T-cell (primary cell): Measurements from ENCODE around the gene ADD2. TPM values are rescaled to one million over a fixed set of nuclear protein-coding genes. Genes with fewer than 3 reads are reported as not detected.

Experiments used
- ATAC-seq, 4 experiments: fragments of 200-7000 bp in 3 of 4; fragments of 150-1000 bp in 1 of 4; cut with Tn5 transposase; replicated peaks in 1 of 4; 1 replicate in 3 of 4; 2 replicates in 1 of 4; pipeline ENCODE4 v1.10.0; 2021; ENCODE audit warnings: moderate library complexity in 3 of 4, mild to moderate bottlenecking in 2 of 4, moderate number of reproducible peaks in 1 of 4
- CTCF ChIA-PET, 2 donors: fragments of 300-600 bp; sonication (Branson Sonifier 250); formaldehyde crosslinking; loops; one replicate each; lab custom pipeline; 2022; ENCODE audit warnings: antibody characterized with exemption in 2 of 2; lab: Charles Lee
- POLR2A ChIA-PET, 2 donors: fragments of 300-600 bp; sonication (Branson Sonifier 250); formaldehyde crosslinking; loops; one replicate each; lab custom pipeline; 2022; ENCODE audit warnings: antibody characterized with exemption in 2 of 2; lab: Charles Lee
- DNase-seq, 35 experiments: peaks; one replicate each; pipeline versions ENCODE4 v3.0.0 to v3.0.0-alpha.2; 2013 to 2023
- H3K27ac ChIP-seq: one replicate; pipeline ENCODE4 v1.5.1; 2013; ENCODE audit warnings: low read length
- H3K27me3 ChIP-seq, 2 experiments: replicated peaks in 1 of 2; 1 replicate in 1 of 2; 2 replicates in 1 of 2; pipeline versions ENCODE4 v1.6.1 to v1.7.0; 2013; ENCODE audit warnings: low read length in 1 of 2, mixed read lengths in 1 of 2; ENCODE audit not compliant: control insufficient read depth in 2 of 2, insufficient read depth in 2 of 2; ENCODE audit errors: extremely low read depth in 1 of 2
- H3K36me3 ChIP-seq, 2 donors: 1 replicate in 1 of 2; 2 replicates in 1 of 2; pipeline versions ENCODE4 v1.6.1 to v1.7.0; 2013; ENCODE audit warnings: low read length in 1 of 2; ENCODE audit not compliant: control insufficient read depth in 2 of 2, insufficient read depth in 1 of 2; ENCODE audit errors: extremely low read depth in 1 of 2
- H3K4me1 ChIP-seq, 2 experiments: 1 replicate in 1 of 2; 2 replicates in 1 of 2; pipeline versions ENCODE4 v1.6.1 to v1.7.0; 2013; ENCODE audit warnings: low read length in 2 of 2, mixed read lengths in 1 of 2; ENCODE audit not compliant: insufficient read depth in 2 of 2, control insufficient read depth in 1 of 2; ENCODE audit errors: extremely low read depth in 1 of 2
- H3K4me3 ChIP-seq, 2 donors: 1 replicate in 1 of 2; 2 replicates in 1 of 2; pipeline versions ENCODE4 v1.5.1 to v1.7.0; 2013; ENCODE audit warnings: mild to moderate bottlenecking in 2 of 2, low read length in 1 of 2, moderate library complexity in 1 of 2; ENCODE audit not compliant: control insufficient read depth in 1 of 2; ENCODE audit errors: extremely low read depth in 1 of 2
- H3K9me3 ChIP-seq: 2 replicates; pipeline ENCODE4 v1.7.0; 2013
- H3K27ac Mint-ChIP-seq, 2 donors: one replicate each; pipeline ENCODE4 v1.8.0; 2020 to 2021; ENCODE audit warnings: mild to moderate bottlenecking in 2 of 2, mixed read lengths in 2 of 2
- H3K27me3 Mint-ChIP-seq, 2 donors: one replicate each; pipeline ENCODE4 v1.8.0; 2021 to 2022; ENCODE audit warnings: mixed read lengths in 2 of 2
- H3K36me3 Mint-ChIP-seq: one replicate; pipeline ENCODE4 v1.8.0; 2021; ENCODE audit warnings: mixed read lengths
- H3K4me1 Mint-ChIP-seq, 3 donors: one replicate each; pipeline ENCODE4 v1.8.0; 2020 to 2022; ENCODE audit warnings: mixed read lengths in 3 of 3, mild to moderate bottlenecking in 1 of 3
- H3K4me3 Mint-ChIP-seq, 3 donors: one replicate each; pipeline ENCODE4 v1.8.0; 2020 to 2022; ENCODE audit warnings: mild to moderate bottlenecking in 3 of 3, mixed read lengths in 3 of 3, moderate library complexity in 3 of 3
- H3K9me3 Mint-ChIP-seq, 3 donors: one replicate each; pipeline ENCODE4 v1.8.0; 2020 to 2022; ENCODE audit warnings: mixed read lengths in 3 of 3
- WGBS: methylation state at CpG from one replicate; pipeline ENCODE4 v1.1.5; 2013; ENCODE audit warnings: missing lambda C conversion rate; ENCODE audit not compliant: insufficient coverage; 5-methylcytosine and 5-hydroxymethylcytosine counted together
- total RNA-seq, 35 experiments: library from RNA in 6 of 35; stranded (reverse) in 6 of 35; fragments of 120-200 nt in 1 of 35; gene quantifications; one replicate each; pipeline versions ENCODE4 v1.2.1 to v1.2.4 and lab custom pipeline; 2013 to 2026

The ADD2 gene
- total RNA-seq, 5 donors from 2014 or later (not counting 1 experiment from before 2014, with no cell fraction given), result 4.7 to 7.9 (median 7.1) TPM

- ChIA-PET POLR2A (interaction anchor here in 1 of 2 donors (0.6 kb wide), 1 partner anchor 66 kb away, joined by 3 read pairs; no protein-coding TSS in a partner anchor), CTCF (no interaction called here)
- Mint-ChIP-seq H3K4me3 (no peak overlapping the region), H3K27ac (no peak overlapping the region), H3K27me3 (peaks cover 7 to 23% of the 10 kb centered on the region in 2 donors), H3K9me3 (no peaks in the 10 kb centered on the region), H3K4me1 (no peaks in the 10 kb centered on the region), H3K36me3 (no peaks in the 10 kb centered on the region)
- Histone ChIP-seq H3K27ac (no peak overlapping the region), H3K4me1 (no peaks in the 10 kb centered on the region), H3K27me3 (peaks cover 5 to 11% of the 10 kb centered on the region in 2 experiments), H3K4me3 (no peak overlapping the region), H3K9me3 (no peaks in the 10 kb centered on the region), H3K36me3 (no peaks in the 10 kb centered on the region)
- WGBS, result 81% methylated on average over 3 of the region's 7 CpGs
- DNase-seq (no peak), ATAC-seq (no peak)
These were observed 10.0 kb downstream of the ADD2 start for GRCh38 chr2:70757966-70758365.

GRCh38 chr2:70757360-70757759 is 10.6 kb downstream of the ADD2 start:
- Histone ChIP-seq H3K36me3 (no peaks in the 10 kb centered on the region), H3K4me1 (no peaks in the 10 kb centered on the region), H3K9me3 (no peaks in the 10 kb centered on the region), H3K27me3 (peaks cover 5 to 11% of the 10 kb centered on the region in 2 experiments), H3K27ac (no peak overlapping the region), H3K4me3 (no peak overlapping the region)
- ChIA-PET POLR2A (no interaction called here), CTCF (no interaction called here)
- no peak for DNase-seq
- WGBS, result 95% methylated on average over 4 of the region's 4 CpGs
- Mint-ChIP-seq H3K4me1 (no peaks in the 10 kb centered on the region), H3K36me3 (no peaks in the 10 kb centered on the region), H3K9me3 (no peaks in the 10 kb centered on the region), H3K27ac (no peak overlapping the region), H3K27me3 (peaks cover 7 to 23% of the 10 kb centered on the region in 2 donors), H3K4me3 (no peak overlapping the region)
- ATAC-seq, result no peak

- Histone ChIP-seq H3K4me3 (no peak overlapping the region), H3K27ac (no peak overlapping the region), H3K27me3 (peaks cover 5 to 11% of the 10 kb centered on the region in 2 experiments), H3K9me3 (no peaks in the 10 kb centered on the region), H3K36me3 (no peaks in the 10 kb centered on the region), H3K4me1 (no peaks in the 10 kb centered on the region)
- Mint-ChIP-seq H3K27ac (no peak overlapping the region), H3K4me1 (no peaks in the 10 kb centered on the region), H3K4me3 (no peak overlapping the region), H3K36me3 (no peaks in the 10 kb centered on the region), H3K9me3 (no peaks in the 10 kb centered on the region), H3K27me3 (peaks cover 7 to 23% of the 10 kb centered on the region in 2 donors)
- DNase-seq (no peak), ATAC-seq (no peak)
- ChIA-PET CTCF (no interaction called here), POLR2A (no interaction called here)
- WGBS, result 100% methylated on average over 2 of the region's 3 CpGs
These were observed 11.9 kb downstream of the ADD2 start for GRCh38 chr2:70756128-70756527.

- Mint-ChIP-seq H3K4me1 (no peaks in the 10 kb centered on the region), H3K9me3 (no peaks in the 10 kb centered on the region), H3K36me3 (no peaks in the 10 kb centered on the region), H3K27me3 (peaks cover 8 to 16% of the 10 kb centered on the region in 2 donors), H3K4me3 (no peak overlapping the region), H3K27ac (no peak overlapping the region)
- DNase-seq (no peak), ATAC-seq (no peak)
- Histone ChIP-seq H3K4me3 (no peak overlapping the region), H3K36me3 (no peaks in the 10 kb centered on the region), H3K27ac (no peak overlapping the region), H3K9me3 (no peaks in the 10 kb centered on the region), H3K27me3 (peaks cover 3 to 5% of the 10 kb centered on the region in 2 experiments), H3K4me1 (no peaks in the 10 kb centered on the region)
- ChIA-PET CTCF (no interaction called here), POLR2A (no interaction called here)
- WGBS, result 78% methylated on average over 2 of the region's 4 CpGs
These were observed 14.1 kb downstream of the ADD2 start for GRCh38 chr2:70753902-70754301.

GRCh38 chr2:70753031-70753430 is 15.0 kb downstream of the ADD2 start:
- H3K9me3 ChIP-seq, result no peaks in the 10 kb centered on the region
- CTCF ChIA-PET, result no interaction called here
- Mint-ChIP-seq H3K4me3 (no peak overlapping the region), H3K27me3 (peaks cover 8 to 16% of the 10 kb centered on the region in 2 donors), H3K9me3 (no peaks in the 10 kb centered on the region), H3K36me3 (no peaks in the 10 kb centered on the region), H3K27ac (no peak overlapping the region), H3K4me1 (no peaks in the 10 kb centered on the region)
- H3K27me3 ChIP-seq, result peaks cover 2 to 5% of the 10 kb centered on the region in 2 experiments
- POLR2A ChIA-PET, result no interaction called here
- no peak overlapping the region for H3K4me3 ChIP-seq
- no peaks in the 10 kb centered on the region for H3K36me3 ChIP-seq
- no peaks in the 10 kb centered on the region for H3K4me1 ChIP-seq
- H3K27ac ChIP-seq, result no peak overlapping the region
- no peak for DNase-seq
- no peak for ATAC-seq

- CTCF ChIA-PET, result no interaction called here
- WGBS, result no CpG with 5 or more reads among the region's 1 CpG
These were observed 15.6 kb downstream of the ADD2 start for GRCh38 chr2:70752396-70752795.

GRCh38 chr2:70751881-70752280 is 16.1 kb downstream of the ADD2 start:
- ChIA-PET CTCF (no interaction called here), POLR2A (interaction anchor here in 1 of 2 donors (0.6 kb wide), 1 partner anchor 38 kb away, joined by 8 read pairs; the partner anchor contains the start of gene FIGLA)
- peaks cover 12 to 13% of the 10 kb centered on the region in 2 donors for H3K27me3 Mint-ChIP-seq
- Histone ChIP-seq H3K4me3 (no peak overlapping the region), H3K9me3 (no peaks in the 10 kb centered on the region), H3K27ac (no peak overlapping the region), H3K27me3 (peaks cover 2 to 5% of the 10 kb centered on the region in 2 experiments), H3K4me1 (no peaks in the 10 kb centered on the region), H3K36me3 (no peaks in the 10 kb centered on the region)
- ATAC-seq, result no peak
- H3K27ac Mint-ChIP-seq, result no peak overlapping the region
- H3K9me3 Mint-ChIP-seq, result no peaks in the 10 kb centered on the region
- WGBS, result 75% methylated on average over 1 of the region's 4 CpGs
- no peak overlapping the region for H3K4me3 Mint-ChIP-seq
- H3K4me1 Mint-ChIP-seq, result no peaks in the 10 kb centered on the region
- no peaks in the 10 kb centered on the region for H3K36me3 Mint-ChIP-seq
- no peak for DNase-seq

More at GRCh38 chr2:70752396-70752795, 15.6 kb downstream of the ADD2 start:
- H3K9me3 ChIP-seq, result no peaks in the 10 kb centered on the region
- ATAC-seq (no peak), DNase-seq (no peak)
- Mint-ChIP-seq H3K27ac (no peak overlapping the region), H3K4me3 (no peak overlapping the region), H3K27me3 (peaks cover 10 to 14% of the 10 kb centered on the region in 2 donors), H3K9me3 (no peaks in the 10 kb centered on the region), H3K4me1 (no peaks in the 10 kb centered on the region), H3K36me3 (no peaks in the 10 kb centered on the region)
- no peaks in the 10 kb centered on the region for H3K4me1 ChIP-seq
- H3K27me3 ChIP-seq, result peaks cover under 1 to 5% of the 10 kb centered on the region in 2 experiments
- H3K4me3 ChIP-seq, result no peak overlapping the region
- POLR2A ChIA-PET, result no interaction called here
- H3K27ac ChIP-seq, result no peak overlapping the region
- no peaks in the 10 kb centered on the region for H3K36me3 ChIP-seq
